Measurements from ENCODE around the gene MAN1C1. TPM values are rescaled to one million over a fixed set of nuclear protein-coding genes. Genes with fewer than 3 reads are reported as not detected.

MAN1C1 gene
- total RNA-seq, 1 donor from 2014 or later = 6.8 TPM

DNA sequence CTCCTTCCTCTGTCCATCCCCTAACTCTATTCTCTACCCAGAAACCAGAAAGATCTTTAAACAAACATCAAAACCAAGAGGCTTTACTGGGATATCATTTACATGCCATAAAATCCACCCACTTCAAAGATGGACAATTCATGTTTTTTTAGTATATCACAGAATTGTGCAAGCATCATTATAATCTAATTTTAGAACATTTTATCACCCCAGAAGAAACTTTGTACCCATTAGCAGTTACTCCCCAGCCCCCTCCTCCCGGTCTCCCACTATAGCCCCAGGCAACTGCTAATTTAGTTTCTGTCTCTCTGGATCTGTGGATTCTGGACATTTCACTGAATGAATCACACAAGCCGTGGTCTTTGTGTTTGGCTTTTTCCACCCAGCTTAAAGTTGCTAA lies 178.6 kb downstream of the MAN1C1 start:
- peaks cover 13% of the 10 kb centered on the region for H3K27me3 Mint-ChIP-seq (ENCODE audit: insufficient read depth, low read depth)

DNA sequence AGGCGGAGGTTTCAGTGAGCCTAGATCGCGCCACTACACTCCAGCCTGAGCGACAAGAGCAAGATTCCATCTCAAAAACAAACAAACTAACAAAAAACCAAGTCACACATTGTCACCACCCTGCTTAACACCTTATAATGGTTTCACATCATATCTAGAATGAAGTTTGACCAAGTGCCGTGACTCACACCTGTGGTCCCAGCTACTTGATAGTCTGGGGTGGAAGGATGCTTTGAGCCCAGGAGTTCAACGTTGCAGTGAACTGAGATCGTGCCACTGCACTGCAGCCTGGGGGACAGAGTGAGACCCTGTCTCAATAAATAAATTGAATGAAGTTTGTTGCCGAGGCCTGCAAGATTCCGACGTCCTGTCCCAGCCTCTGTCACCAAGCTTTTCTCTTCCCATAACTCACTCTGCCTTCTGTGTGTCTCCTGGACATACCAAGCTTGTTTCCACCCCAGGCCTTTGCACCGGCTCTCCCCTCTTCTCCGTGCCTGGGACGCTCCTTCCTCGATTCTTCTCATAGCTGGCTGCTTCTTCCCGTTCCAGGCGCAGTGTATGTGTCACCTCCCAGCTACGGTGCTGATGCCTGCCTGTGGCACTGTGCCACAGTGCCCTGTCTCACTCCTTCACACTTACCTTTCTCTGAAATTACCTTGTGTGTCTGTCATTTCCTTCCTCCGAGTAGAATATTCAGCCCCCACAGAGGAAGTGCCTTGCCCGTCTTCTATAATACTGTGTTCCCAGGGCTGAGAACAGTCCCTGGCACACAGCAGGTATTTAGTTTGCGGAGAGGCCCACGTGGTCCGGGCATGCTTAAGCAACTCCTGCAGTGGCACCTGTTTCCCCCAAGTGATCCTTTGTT lies 179.6 kb downstream of the MAN1C1 start:
- Histone ChIP-seq H3K4me3 (no peak overlapping the region), H3K27ac (no peak overlapping the region), H3K4me2 (peak overlapping the region; percentile 21), H4K20me1 (ENCODE audit: low read depth) (peaks cover 4% of the 10 kb centered on the region), H3F3A (ENCODE audit: low read depth) (peaks cover 11% of the 10 kb centered on the region), H3K9ac (no peak overlapping the region), H3K36me3 (no peaks in the 10 kb centered on the region), H3K79me2 (ENCODE audit: low read depth) (peaks cover 7% of the 10 kb centered on the region), H2AFZ (replicated peaks) (peak overlapping the region; percentile 87), H3K27me3 (peaks cover 5% of the 10 kb centered on the region), H3K4me1 (peaks cover 17% of the 10 kb centered on the region), H3K9me3 (ENCODE audit: low read depth) (no peaks in the 10 kb centered on the region)
- no peak overlapping the region for H3K27ac Mint-ChIP-seq
- no peak overlapping the region for H3K4me3 Mint-ChIP-seq
- TF ChIP-seq EZH2 (IDR thresholded peaks at IDR 0.05) (no peak), EZH2phosphoT487 (IDR thresholded peaks at IDR 0.05) (no peak)
- TF ChIP-seq, protein P1, sequence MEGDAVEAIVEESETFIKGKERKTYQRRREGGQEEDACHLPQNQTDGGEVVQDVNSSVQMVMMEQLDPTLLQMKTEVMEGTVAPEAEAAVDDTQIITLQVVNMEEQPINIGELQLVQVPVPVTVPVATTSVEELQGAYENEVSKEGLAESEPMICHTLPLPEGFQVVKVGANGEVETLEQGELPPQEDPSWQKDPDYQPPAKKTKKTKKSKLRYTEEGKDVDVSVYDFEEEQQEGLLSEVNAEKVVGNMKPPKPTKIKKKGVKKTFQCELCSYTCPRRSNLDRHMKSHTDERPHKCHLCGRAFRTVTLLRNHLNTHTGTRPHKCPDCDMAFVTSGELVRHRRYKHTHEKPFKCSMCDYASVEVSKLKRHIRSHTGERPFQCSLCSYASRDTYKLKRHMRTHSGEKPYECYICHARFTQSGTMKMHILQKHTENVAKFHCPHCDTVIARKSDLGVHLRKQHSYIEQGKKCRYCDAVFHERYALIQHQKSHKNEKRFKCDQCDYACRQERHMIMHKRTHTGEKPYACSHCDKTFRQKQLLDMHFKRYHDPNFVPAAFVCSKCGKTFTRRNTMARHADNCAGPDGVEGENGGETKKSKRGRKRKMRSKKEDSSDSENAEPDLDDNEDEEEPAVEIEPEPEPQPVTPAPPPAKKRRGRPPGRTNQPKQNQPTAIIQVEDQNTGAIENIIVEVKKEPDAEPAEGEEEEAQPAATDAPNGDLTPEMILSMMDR (IDR thresholded peaks at IDR 0.05) = no peak
- peaks cover 45% of the 10 kb centered on the region for H3K4me1 Mint-ChIP-seq
- no peaks in the 10 kb centered on the region for H3K36me3 Mint-ChIP-seq
- DNase-seq (ENCODE audit: low spot score) = no peak
- no peaks in the 10 kb centered on the region for H3K9me3 Mint-ChIP-seq
- peaks cover 15% of the 10 kb centered on the region for H3K27me3 Mint-ChIP-seq (ENCODE audit: insufficient read depth, low read depth)

More for the DNA sequence above, 178.6 kb downstream of the MAN1C1 start:
- Mint-ChIP-seq H3K4me3 (no peak overlapping the region), H3K4me1 (peaks cover 46% of the 10 kb centered on the region), H3K36me3 (no peaks in the 10 kb centered on the region), H3K27ac (peak overlapping the region; percentile 12), H3K9me3 (no peaks in the 10 kb centered on the region)
- H3K9ac ChIP-seq = no peak overlapping the region
- no peak overlapping the region for H2AFZ ChIP-seq (replicated peaks)
- H4K20me1 ChIP-seq (ENCODE audit: low read depth) = no peaks in the 10 kb centered on the region
- no peak overlapping the region for H3K27ac ChIP-seq
- no peak overlapping the region for H3K4me3 ChIP-seq
- peaks cover 5% of the 10 kb centered on the region for H3K27me3 ChIP-seq
- H3K9me3 ChIP-seq (ENCODE audit: low read depth) = no peaks in the 10 kb centered on the region
- peaks cover 5% of the 10 kb centered on the region for H3F3A ChIP-seq (ENCODE audit: low read depth)
- DNase-seq (ENCODE audit: low spot score) = no peak
- H3K4me1 ChIP-seq = peaks cover 12% of the 10 kb centered on the region
- no peak overlapping the region for H3K4me2 ChIP-seq
- H3K79me2 ChIP-seq (ENCODE audit: low read depth) = no peaks in the 10 kb centered on the region
- no peaks in the 10 kb centered on the region for H3K36me3 ChIP-seq
- TF ChIP-seq, protein P1 (IDR thresholded peaks at IDR 0.05) = no peak
- TF ChIP-seq EZH2 (IDR thresholded peaks at IDR 0.05) = no peak
- no peak for TF ChIP-seq EZH2phosphoT487 (IDR thresholded peaks at IDR 0.05)

DNA sequence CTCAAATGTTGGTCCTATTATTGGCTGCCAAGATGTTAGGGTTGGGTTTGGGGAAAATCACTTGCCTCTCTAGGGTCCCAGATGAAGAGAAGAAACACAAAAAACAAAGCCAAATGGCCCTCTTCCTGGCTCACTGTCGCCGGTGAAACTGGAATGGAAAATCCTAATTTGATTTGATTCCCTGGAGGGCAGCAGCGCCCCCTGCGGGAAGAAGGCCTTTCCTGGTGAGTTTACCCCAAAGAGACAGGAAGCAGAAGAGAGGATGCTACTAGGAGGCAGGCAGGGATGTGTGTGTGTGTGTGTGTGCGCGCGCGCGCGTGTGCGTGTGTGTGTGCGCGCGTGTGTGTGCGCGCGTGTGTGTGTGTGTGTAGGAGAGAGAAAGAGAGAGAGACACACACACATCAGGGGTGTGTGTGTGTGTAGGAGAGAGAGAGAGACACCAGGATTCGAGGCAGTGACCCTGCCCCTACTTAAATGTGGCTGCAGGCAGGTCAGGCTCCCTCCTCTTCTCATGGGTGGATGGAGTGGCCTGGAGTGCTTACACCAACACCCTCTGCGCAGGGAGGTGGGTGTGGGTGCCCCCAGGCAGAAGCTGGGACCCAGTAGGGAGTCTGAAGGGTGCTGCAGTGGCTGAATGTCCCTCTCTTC lies 180.3 kb downstream of the MAN1C1 start:
- Histone ChIP-seq H4K20me1 (ENCODE audit: low read depth) (peaks cover 6% of the 10 kb centered on the region), H3K36me3 (no peaks in the 10 kb centered on the region), H3K4me1 (peaks cover 18% of the 10 kb centered on the region), H3K4me3 (no peak overlapping the region), H3K79me2 (ENCODE audit: low read depth) (peaks cover 15% of the 10 kb centered on the region), H2AFZ (replicated peaks) (peak overlapping the region; percentile 87), H3F3A (ENCODE audit: low read depth) (peaks cover 12% of the 10 kb centered on the region), H3K27ac (no peak overlapping the region), H3K4me2 (peak overlapping the region; percentile 21), H3K9me3 (ENCODE audit: low read depth) (no peaks in the 10 kb centered on the region), H3K9ac (no peak overlapping the region), H3K27me3 (peaks cover 5% of the 10 kb centered on the region)
- DNase-seq (ENCODE audit: low spot score) = peak; percentile 91
- Mint-ChIP-seq H3K27me3 (ENCODE audit: insufficient read depth, low read depth) (peaks cover 15% of the 10 kb centered on the region), H3K9me3 (no peaks in the 10 kb centered on the region), H3K27ac (no peak overlapping the region), H3K36me3 (no peaks in the 10 kb centered on the region), H3K4me3 (no peak overlapping the region), H3K4me1 (peaks cover 40% of the 10 kb centered on the region)
- TF ChIP-seq, protein P1 (IDR thresholded peaks at IDR 0.05) = peak; percentile 90
- TF ChIP-seq EZH2phosphoT487 (IDR thresholded peaks at IDR 0.05) = no peak

Data from neural progenitor cell (in vitro differentiated cells).